Right cardiac atrium (tissue), 5 donors: ENCODE data around the gene KIF1A. TPM values are rescaled to one million over a fixed set of nuclear protein-coding genes. Genes with fewer than 3 reads are reported as not detected.

ENCODE experiments used
- ATAC-seq, 2 donors: fragments of 200-7000 bp; cut with Tn5 transposase; one replicate each; pipeline versions ENCODE4 v1.8.0 to v1.9.1; 2020; ENCODE audit warnings: moderate library complexity in 2 of 2, mild to moderate bottlenecking in 1 of 2
- DNase-seq, 3 donors: peaks; one replicate each; pipeline ENCODE4 v3.0.0-alpha.2; 2020
- H3K27ac ChIP-seq: one replicate; pipeline ENCODE4 v1.5.1; 2013; ENCODE audit warnings: mild to moderate bottlenecking, low read length, control low read depth, moderate library complexity
- H3K27me3 ChIP-seq: one replicate; pipeline ENCODE4 v1.6.1; 2013; ENCODE audit not compliant: control insufficient read depth, insufficient read depth
- H3K4me1 ChIP-seq: one replicate; pipeline ENCODE4 v1.6.1; 2013; ENCODE audit warnings: low read length; ENCODE audit not compliant: control insufficient read depth, insufficient read depth
- H3K4me3 ChIP-seq: one replicate; pipeline ENCODE4 v1.5.1; 2013; ENCODE audit warnings: low read length, control low read depth
- H3K9me3 ChIP-seq: one replicate; pipeline ENCODE4 v1.6.1; 2013; ENCODE audit warnings: low read length; ENCODE audit not compliant: control insufficient read depth
- WGBS: extraction: QIAGEN DNeasy Blood & Tissue Kit; methylation state at CpG from one replicate; pipeline ENCODE4 v1.1.7; 2013; 5-methylcytosine and 5-hydroxymethylcytosine counted together
- intact Hi-C, 4 donors: fragments of 100-400 bp; cut with DNase I; formaldehyde crosslinking; loops; one replicate each; pipeline versions ENCODE4 v1.11.0 to v1.14.0; 2022 to 2023
- polyA plus RNA-seq: library from polyadenylated mRNA; stranded (reverse); fragments of 200-250 nt; gene quantifications from one replicate; pipeline ENCODE4 v1.2.3, GENCODE V29; 2013
- total RNA-seq, 4 donors: library from RNA; stranded (reverse); fragmentation: NEBNext Ultra II Directional; extraction: Animal tissue kit (Norgen Biotek cat#: 25700); gene quantifications; one replicate each; pipeline ENCODE4 v1.2.1, GENCODE V29; 2021
- donor health status: healthy with polysubstance abuse.
- donor health status: DM: no; HTN: yes; CAD: no.
- donor health status: DM: no; HTN: no; CAD: no.
- donor health status: DM: no; HTN: yes; CAD: no; lungs with severe emphysema.
- donor health status: DM: yes; HTN: yes; CAD: no.

Gene KIF1A
- total and polyA plus RNA-seq, 5 donors, result 45.3 to 83.0 (median 59.3) TPM

- ATAC-seq, result no peak
- H3K4me1 ChIP-seq, result no peaks in the 10 kb centered on the region
- intact Hi-C loops, result no loop called here
- H3K4me3 ChIP-seq, result no peak overlapping the region
- no peak overlapping the region for H3K27ac ChIP-seq
- peak in 1 of 3 donors; percentile 16 for DNase-seq
- no peaks in the 10 kb centered on the region for H3K9me3 ChIP-seq
- H3K27me3 ChIP-seq, result no peaks in the 10 kb centered on the region
- 92% methylated on average over 15 of the region's 15 CpGs for WGBS
Observed at GRCh38 chr2:240727913-240728312, 92.1 kb downstream of the KIF1A start.

GRCh38 chr2:240727439-240727838 is 92.6 kb downstream of the KIF1A start:
- Histone ChIP-seq H3K4me1 (no peaks in the 10 kb centered on the region), H3K27me3 (no peaks in the 10 kb centered on the region), H3K4me3 (no peak overlapping the region), H3K27ac (no peak overlapping the region), H3K9me3 (no peaks in the 10 kb centered on the region)
- peak in 2 of 3 donors; percentile 19 to 39 for DNase-seq
- WGBS, result 85% methylated on average over 14 of the region's 14 CpGs
- intact Hi-C loops, result no loop called here
- ATAC-seq, result no peak

- intact Hi-C loops, result no loop called here
- WGBS, result 87% methylated on average over 14 of the region's 14 CpGs
Observed at GRCh38 chr2:240726876-240727275, 93.1 kb downstream of the KIF1A start.

GRCh38 chr2:240725671-240726070 is 94.3 kb downstream of the KIF1A start:
- H3K4me1 ChIP-seq, result no peaks in the 10 kb centered on the region
- no peak overlapping the region for H3K27ac ChIP-seq
- no peaks in the 10 kb centered on the region for H3K9me3 ChIP-seq
- ATAC-seq (no peak), DNase-seq (peak in 2 of 3 donors; percentile 2 to 9)
- no peak overlapping the region for H3K4me3 ChIP-seq
- intact Hi-C loops, result no loop called here
- no peaks in the 10 kb centered on the region for H3K27me3 ChIP-seq
- 71% methylated on average over 7 of the region's 7 CpGs for WGBS

More at GRCh38 chr2:240726876-240727275, 93.1 kb downstream of the KIF1A start:
- Histone ChIP-seq H3K4me3 (no peak overlapping the region), H3K9me3 (no peaks in the 10 kb centered on the region), H3K27ac (no peak overlapping the region), H3K4me1 (no peaks in the 10 kb centered on the region), H3K27me3 (no peaks in the 10 kb centered on the region)
- peak in 2 of 3 donors; percentile 21 to 45 for DNase-seq
- no peak for ATAC-seq

GRCh38 chr2:240725266-240725665 is 94.8 kb downstream of the KIF1A start:
- ATAC-seq (no peak), DNase-seq (no peak)
- Histone ChIP-seq H3K27ac (no peak overlapping the region), H3K4me1 (no peaks in the 10 kb centered on the region), H3K27me3 (no peaks in the 10 kb centered on the region), H3K4me3 (no peak overlapping the region), H3K9me3 (no peaks in the 10 kb centered on the region)
- intact Hi-C loops, result no loop called here
- WGBS, result 89% methylated on average over 12 of the region's 12 CpGs

- no peaks in the 10 kb centered on the region for H3K4me1 ChIP-seq
- H3K27ac ChIP-seq, result no peak overlapping the region
- intact Hi-C loops, result no loop called here
- H3K4me3 ChIP-seq, result no peak overlapping the region
- H3K27me3 ChIP-seq, result no peaks in the 10 kb centered on the region
- ATAC-seq, result no peak
- 69% methylated on average over 10 of the region's 10 CpGs for WGBS
- H3K9me3 ChIP-seq, result no peaks in the 10 kb centered on the region
- DNase-seq, result peak in 1 of 3 donors; percentile 11
Observed at GRCh38 chr2:240724431-240724830, 95.6 kb downstream of the KIF1A start.

- Histone ChIP-seq H3K4me1 (no peaks in the 10 kb centered on the region), H3K4me3 (no peak overlapping the region), H3K9me3 (no peaks in the 10 kb centered on the region), H3K27me3 (no peaks in the 10 kb centered on the region), H3K27ac (no peak overlapping the region)
- DNase-seq, result peak in 2 of 3 donors; percentile 20 to 27
- ATAC-seq, result no peak
- intact Hi-C loops, result no loop called here
- WGBS, result 95% methylated on average over 9 of the region's 9 CpGs
Observed at GRCh38 chr2:240723851-240724250, 96.2 kb downstream of the KIF1A start.

- 86% methylated on average over 32 of the region's 32 CpGs for WGBS
- no peak for ATAC-seq
- no peaks in the 10 kb centered on the region for H3K27me3 ChIP-seq
- no peak overlapping the region for H3K27ac ChIP-seq
- no peak overlapping the region for H3K4me3 ChIP-seq
- intact Hi-C loops, result no loop called here
- DNase-seq, result peak in 2 of 3 donors; percentile 36 to 41
- H3K9me3 ChIP-seq, result no peaks in the 10 kb centered on the region
- no peaks in the 10 kb centered on the region for H3K4me1 ChIP-seq
Observed at GRCh38 chr2:240722796-240723735, 97.0 kb downstream of the KIF1A start.

- H3K27ac ChIP-seq, result no peak overlapping the region
- ATAC-seq (no peak), DNase-seq (peak in 2 of 3 donors; percentile 18 to 46)
- no peak overlapping the region for H3K4me3 ChIP-seq
- H3K9me3 ChIP-seq, result no peaks in the 10 kb centered on the region
- intact Hi-C loops, result no loop called here
- H3K4me1 ChIP-seq, result no peaks in the 10 kb centered on the region
- H3K27me3 ChIP-seq, result no peaks in the 10 kb centered on the region
- 84% methylated on average over 16 of the region's 16 CpGs for WGBS
Observed at GRCh38 chr2:240722376-240722775, 97.6 kb downstream of the KIF1A start.

GRCh38 chr2:240721596-240722180 is 98.3 kb downstream of the KIF1A start:
- no peak for ATAC-seq
- Histone ChIP-seq H3K27me3 (no peaks in the 10 kb centered on the region), H3K27ac (no peak overlapping the region), H3K4me3 (no peak overlapping the region), H3K4me1 (no peaks in the 10 kb centered on the region), H3K9me3 (no peaks in the 10 kb centered on the region)
- intact Hi-C loops, result no loop called here
- WGBS, result 89% methylated on average over 20 of the region's 20 CpGs
- peak in 2 of 3 donors; percentile 30 to 44 for DNase-seq
